Common myeloid progenitor, CD34-positive (primary cell): ENCODE data around the gene SORBS1.

ENCODE experiments used
- CTCF ChIA-PET: fragments of 350-600 bp; sonication (Branson Sonifier 250); formaldehyde crosslinking; loops from one replicate; lab custom pipeline; 2021; ENCODE audit warnings: antibody characterized with exemption; lab: Charles Lee
- POLR2A ChIA-PET: fragments of 350-600 bp; sonication (Branson Sonifier 250); formaldehyde crosslinking; loops from one replicate; lab custom pipeline; 2021; ENCODE audit warnings: antibody characterized with exemption; lab: Charles Lee
- DNase-seq, 3 donors: peaks; one replicate each; pipeline versions ENCODE4 v3.0.0 to v3.0.0-alpha.2; 2013
- H3K27ac ChIP-seq, 2 experiments: 1 replicate in 1 of 2; 2 replicates in 1 of 2; pipeline ENCODE4 v1.7.0; 2013; ENCODE audit warnings: inconsistent platforms in 2 of 2, low read length in 2 of 2, mild to moderate bottlenecking in 2 of 2, low read depth in 1 of 2, moderate library complexity in 1 of 2; ENCODE audit not compliant: severe bottlenecking in 2 of 2, insufficient read depth in 1 of 2, poor library complexity in 1 of 2
- H3K27me3 ChIP-seq, 5 experiments: replicated peaks in 2 of 5; 1 replicate in 3 of 5; 2 replicates in 2 of 5; pipeline versions ENCODE4 v1.6.1 to v1.7.0; 2013; ENCODE audit warnings: low read length in 4 of 5, mild to moderate bottlenecking in 2 of 5, moderate library complexity in 2 of 5, inconsistent platforms in 1 of 5; ENCODE audit not compliant: insufficient read depth in 5 of 5, control insufficient read depth in 4 of 5
- H3K36me3 ChIP-seq, 4 experiments: 1 replicate in 2 of 4; 2 replicates in 2 of 4; pipeline versions ENCODE4 v1.6.1 to v1.7.0; 2013; ENCODE audit warnings: low read length in 3 of 4, control low read depth in 1 of 4, mild to moderate bottlenecking in 1 of 4; ENCODE audit not compliant: control insufficient read depth in 4 of 4, insufficient read depth in 4 of 4
- H3K4me1 ChIP-seq, 4 experiments: 1 replicate in 3 of 4; 2 replicates in 1 of 4; pipeline versions ENCODE4 v1.6.1 to v1.7.1; 2013; ENCODE audit warnings: low read length in 3 of 4, mild to moderate bottlenecking in 3 of 4, control low read depth in 1 of 4, inconsistent platforms in 1 of 4, moderate library complexity in 1 of 4; ENCODE audit not compliant: control insufficient read depth in 4 of 4, insufficient read depth in 4 of 4; ENCODE audit errors: control extremely low read depth in 1 of 4
- H3K4me3 ChIP-seq, 7 experiments: 1 replicate in 4 of 7; 2 replicates in 3 of 7; pipeline versions ENCODE4 v1.5.1 to v1.7.0; 2013; ENCODE audit warnings: mild to moderate bottlenecking in 7 of 7, low read length in 6 of 7, moderate library complexity in 6 of 7, inconsistent platforms in 2 of 7, low read depth in 2 of 7, control low read depth in 1 of 7; ENCODE audit not compliant: insufficient read depth in 4 of 7, control insufficient read depth in 1 of 7; ENCODE audit errors: extremely low read depth in 1 of 7
- H3K9me3 ChIP-seq, 5 experiments: 1 replicate in 4 of 5; 2 replicates in 1 of 5; pipeline versions ENCODE4 v1.6.1 to v1.7.1; 2013; ENCODE audit warnings: low read length in 4 of 5, mild to moderate bottlenecking in 2 of 5, inconsistent platforms in 1 of 5, low read depth in 1 of 5, moderate library complexity in 1 of 5; ENCODE audit not compliant: control insufficient read depth in 4 of 5, insufficient read depth in 2 of 5; ENCODE audit errors: control extremely low read depth in 1 of 5
- WGBS: methylation state at CpG from one replicate; pipeline ENCODE4 v1.1.5; 2013; ENCODE audit not compliant: insufficient coverage; 5-methylcytosine and 5-hydroxymethylcytosine counted together

SORBS1 gene

GRCh38 chr10:95504246-95504691, 56.9 kb downstream of the SORBS1 start:
- peaks cover 0 to 15% (median 7%) of the 10 kb centered on the region in 4 experiments for H3K4me1 ChIP-seq
- CTCF ChIA-PET = interaction anchor here (0.9 to 1.1 kb wide), 3 partner anchors 10 to 25 kb away, joined by 3 to 4 read pairs (median 3); no protein-coding TSS in a partner anchor

GRCh38 chr10:95503526-95503925, 57.6 kb downstream of the SORBS1 start:
- Histone ChIP-seq H3K4me1 (peaks cover 0 to 19% (median 8%) of the 10 kb centered on the region in 4 experiments), H3K9me3 (no peaks in the 10 kb centered on the region), H3K27me3 (no peaks in the 10 kb centered on the region), H3K27ac (no peak overlapping the region), H3K36me3 (no peaks in the 10 kb centered on the region), H3K4me3 (no peak overlapping the region)
- no peak for DNase-seq
- WGBS = 97% methylated on average over 3 of the region's 3 CpGs
- ChIA-PET CTCF (interaction anchor here (0.9 to 1.1 kb wide), 3 partner anchors 11 to 96 kb away, joined by 3 to 4 read pairs (median 3); no protein-coding TSS in a partner anchor), POLR2A (no interaction called here)

More at GRCh38 chr10:95504246-95504691, 56.9 kb downstream of the SORBS1 start:
- Histone ChIP-seq H3K9me3 (no peaks in the 10 kb centered on the region), H3K4me3 (no peak overlapping the region), H3K27ac (no peak overlapping the region), H3K36me3 (no peaks in the 10 kb centered on the region), H3K27me3 (no peaks in the 10 kb centered on the region)
- DNase-seq = peak; percentile 12 to 69 (median 50)
- WGBS = 86% methylated on average over 3 of the region's 4 CpGs
- POLR2A ChIA-PET = no interaction called here

GRCh38 chr10:95503001-95503400, 58.2 kb downstream of the SORBS1 start:
- Histone ChIP-seq H3K27me3 (no peaks in the 10 kb centered on the region), H3K4me3 (no peak overlapping the region), H3K9me3 (no peaks in the 10 kb centered on the region), H3K4me1 (peaks cover 0 to 19% (median 8%) of the 10 kb centered on the region in 4 experiments), H3K36me3 (no peaks in the 10 kb centered on the region), H3K27ac (no peak overlapping the region)
- peak in 1 of 3 donors; percentile 22 for DNase-seq
- ChIA-PET POLR2A (no interaction called here), CTCF (interaction anchor here (0.9 to 1.0 kb wide), 2 partner anchors 96 to 129 kb away, joined by 3 to 4 read pairs; no protein-coding TSS in a partner anchor)

- DNase-seq = no peak
- POLR2A ChIA-PET = no interaction called here
- no peak overlapping the region for H3K4me3 ChIP-seq
- H3K27ac ChIP-seq = peak overlapping the region in 1 of 2 experiments; percentile 39
- no peaks in the 10 kb centered on the region for H3K9me3 ChIP-seq
- no peaks in the 10 kb centered on the region for H3K27me3 ChIP-seq
- WGBS = no CpG with 5 or more reads among the region's 1 CpG
- CTCF ChIA-PET = interaction anchor here (0.9 kb wide), 1 partner anchor 128 kb away, joined by 3 read pairs; no protein-coding TSS in a partner anchor
- no peaks in the 10 kb centered on the region for H3K36me3 ChIP-seq
- H3K4me1 ChIP-seq = peaks cover 0 to 19% (median 8%) of the 10 kb centered on the region in 4 experiments
Observed at GRCh38 chr10:95502377-95502776, 58.8 kb downstream of the SORBS1 start.

GRCh38 chr10:95501203-95502094, 59.7 kb downstream of the SORBS1 start:
- Histone ChIP-seq H3K9me3 (no peaks in the 10 kb centered on the region), H3K4me1 (peaks cover 0 to 19% (median 8%) of the 10 kb centered on the region in 4 experiments), H3K36me3 (no peaks in the 10 kb centered on the region), H3K4me3 (no peak overlapping the region), H3K27me3 (no peaks in the 10 kb centered on the region), H3K27ac (peak overlapping the region in 1 of 2 experiments; percentile 39)
- ChIA-PET POLR2A (no interaction called here), CTCF (interaction anchor here (1.1 kb wide), 1 partner anchor 12 kb away, joined by 3 read pairs; no protein-coding TSS in a partner anchor)
- 63% methylated on average over 8 of the region's 10 CpGs for WGBS
- DNase-seq = no peak

- Histone ChIP-seq H3K27me3 (no peaks in the 10 kb centered on the region), H3K9me3 (no peaks in the 10 kb centered on the region), H3K27ac (no peak overlapping the region), H3K4me3 (no peak overlapping the region), H3K36me3 (no peaks in the 10 kb centered on the region), H3K4me1 (peaks cover 0 to 19% (median 8%) of the 10 kb centered on the region in 4 experiments)
- ChIA-PET CTCF (interaction anchor here (1.1 kb wide), 1 partner anchor 11 kb away, joined by 3 read pairs; no protein-coding TSS in a partner anchor), POLR2A (no interaction called here)
- WGBS = 80% methylated on average over 5 of the region's 7 CpGs
- no peak for DNase-seq
Observed at GRCh38 chr10:95500649-95501048, 60.5 kb downstream of the SORBS1 start.
